ENCODE data around the gene WHRN.

- TF ChIP-seq CTCF (IDR thresholded peaks at IDR 0.05) (no peak), POLR2A (IDR thresholded peaks at IDR 0.05) (no peak)
Observed at GRCh38 chr9:114394523-114395333, 110.5 kb downstream of the WHRN start.
